Testis (tissue), 3 donors: ENCODE results near the gene ECM1. TPM values are rescaled to one million over a fixed set of nuclear protein-coding genes. Genes with fewer than 3 reads are reported as not detected.

Experiments used
- DNase-seq: peaks from one replicate; pipeline ENCODE4 v3.0.0-alpha.2; 2019
- H3K27ac ChIP-seq, 2 donors: fragments of 200-600 bp; sonication (generic); one replicate each; pipeline ENCODE4 v1.5.1; 2019
- H3K27me3 ChIP-seq: fragments of 200-600 bp; sonication (generic); one replicate; pipeline ENCODE4 v1.5.1; 2019
- H3K36me3 ChIP-seq: fragments of 200-600 bp; sonication (generic); one replicate; pipeline ENCODE4 v1.5.1; 2017; ENCODE audit warnings: low read depth; ENCODE audit errors: missing control alignments
- H3K4me1 ChIP-seq: fragments of 200-600 bp; sonication (generic); one replicate; pipeline ENCODE4 v1.5.1; 2019
- H3K4me3 ChIP-seq, 2 donors: fragments of 200-600 bp; sonication (generic); one replicate each; pipeline ENCODE4 v1.5.1; 2017 to 2019
- H3K9me3 ChIP-seq: fragments of 200-600 bp; sonication (generic); one replicate; pipeline ENCODE4 v1.5.1; 2017
- POLR2A ChIP-seq: fragments of 450-650 bp; IDR thresholded peaks from one replicate; pipeline ENCODE4 v1.6.1; 2017; ENCODE audit warnings: antibody characterized with exemption, mild to moderate bottlenecking, moderate library complexity
- WGBS, 2 donors: methylation state at CpG; one replicate each; pipeline ENCODE4 v1.1.5; 2018; 5-methylcytosine and 5-hydroxymethylcytosine counted together
- intact Hi-C: fragments of 100-400 bp; cut with DNase I; formaldehyde crosslinking; loops from one replicate; pipeline ENCODE4 v1.15.1; 2023; ENCODE audit warnings: low total_unique reads
- polyA plus RNA-seq: library from polyadenylated mRNA; stranded (reverse); fragments of 350-450 nt; fragmentation: Illumina TruSeq; extraction: RNeasy Lipid Tissue Mini Kit (QIAGEN cat#74804); gene quantifications from one replicate; pipeline ENCODE4 v1.2.3, GENCODE V29; 2014; ENCODE audit warnings: low read depth, low replicate concordance; ENCODE audit not compliant: insufficient read depth
- total RNA-seq, 2 donors: library from RNA; depleted of rRNA; stranded (reverse); fragments of >200 nt; gene quantifications; one replicate each; pipeline ENCODE4 v1.2.3, GENCODE V29; 2016
- TF ChIP-seq, protein P1 (sequence below), 3 experiments: fragments of 450-650 bp in 2 of 3; fragments of 200-600 bp in 1 of 3; sonication (generic) in 1 of 3; IDR thresholded peaks; one replicate each; pipeline ENCODE4 v1.5.1; 2016 to 2019; ENCODE audit warnings: antibody characterized with exemption in 3 of 3, mild to moderate bottlenecking in 2 of 3, moderate library complexity in 1 of 3

ECM1 gene
- total and polyA plus RNA-seq, 3 donors from 2014 or later, result 4.6 to 16.9 (median 5.0) TPM

DNA sequence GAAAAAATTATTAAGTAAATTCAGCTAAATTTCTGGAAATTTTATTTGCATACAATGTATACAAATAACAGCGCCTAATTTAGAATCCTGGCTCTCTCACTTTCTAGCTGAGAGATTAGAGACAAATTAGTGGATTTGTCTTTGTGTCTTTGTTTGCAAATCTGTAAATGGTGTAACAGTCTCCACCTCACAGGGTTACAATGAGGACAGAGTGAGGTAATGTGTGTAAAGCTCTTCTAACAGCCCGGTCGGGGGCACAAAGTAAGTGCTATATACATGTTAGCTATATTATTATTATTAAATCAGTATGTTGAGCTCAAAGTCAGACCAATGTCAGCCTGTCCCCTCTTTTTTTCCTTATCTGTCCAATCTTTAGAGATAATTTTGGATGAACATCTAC, 36.3 kb downstream of the ECM1 start:
- H3K27ac ChIP-seq, result no peak overlapping the region
- TF ChIP-seq, protein P1, sequence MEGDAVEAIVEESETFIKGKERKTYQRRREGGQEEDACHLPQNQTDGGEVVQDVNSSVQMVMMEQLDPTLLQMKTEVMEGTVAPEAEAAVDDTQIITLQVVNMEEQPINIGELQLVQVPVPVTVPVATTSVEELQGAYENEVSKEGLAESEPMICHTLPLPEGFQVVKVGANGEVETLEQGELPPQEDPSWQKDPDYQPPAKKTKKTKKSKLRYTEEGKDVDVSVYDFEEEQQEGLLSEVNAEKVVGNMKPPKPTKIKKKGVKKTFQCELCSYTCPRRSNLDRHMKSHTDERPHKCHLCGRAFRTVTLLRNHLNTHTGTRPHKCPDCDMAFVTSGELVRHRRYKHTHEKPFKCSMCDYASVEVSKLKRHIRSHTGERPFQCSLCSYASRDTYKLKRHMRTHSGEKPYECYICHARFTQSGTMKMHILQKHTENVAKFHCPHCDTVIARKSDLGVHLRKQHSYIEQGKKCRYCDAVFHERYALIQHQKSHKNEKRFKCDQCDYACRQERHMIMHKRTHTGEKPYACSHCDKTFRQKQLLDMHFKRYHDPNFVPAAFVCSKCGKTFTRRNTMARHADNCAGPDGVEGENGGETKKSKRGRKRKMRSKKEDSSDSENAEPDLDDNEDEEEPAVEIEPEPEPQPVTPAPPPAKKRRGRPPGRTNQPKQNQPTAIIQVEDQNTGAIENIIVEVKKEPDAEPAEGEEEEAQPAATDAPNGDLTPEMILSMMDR (IDR thresholded peaks at IDR 0.05), result no peak
- TF ChIP-seq POLR2A, result no peak
- intact Hi-C loops, result no loop called here
- no peak overlapping the region for H3K4me3 ChIP-seq
- H3K36me3 ChIP-seq, result no peaks in the 10 kb centered on the region
- no peak for DNase-seq
- no peaks in the 10 kb centered on the region for H3K9me3 ChIP-seq
- H3K27me3 ChIP-seq, result no peaks in the 10 kb centered on the region
- H3K4me1 ChIP-seq, result no peaks in the 10 kb centered on the region
- WGBS, 2 donors, result 67 to 72% methylated on average over 3 of the region's 3 CpGs

- Histone ChIP-seq H3K36me3 (no peaks in the 10 kb centered on the region), H3K9me3 (no peaks in the 10 kb centered on the region), H3K27ac (no peak overlapping the region), H3K4me1 (peaks cover 12% of the 10 kb centered on the region), H3K27me3 (no peaks in the 10 kb centered on the region), H3K4me3 (no peak overlapping the region)
- TF ChIP-seq, protein P1 (IDR thresholded peaks at IDR 0.05), result no peak
- 63 to 73% methylated on average over 6 of the region's 6 CpGs for WGBS, 2 donors
- DNase-seq, result no peak
- intact Hi-C loops, result no loop called here
Measured at GRCh38 chr1:150545486-150546032, 37.6 kb downstream of the ECM1 start.

- intact Hi-C loops, result no loop called here
- no peak for DNase-seq
- H3K9me3 ChIP-seq, result no peaks in the 10 kb centered on the region
- peaks cover 19% of the 10 kb centered on the region for H3K4me1 ChIP-seq
- TF ChIP-seq POLR2A, result no peak
- TF ChIP-seq, protein P1 (IDR thresholded peaks at IDR 0.05), result no peak
- 84 to 89% methylated on average over 12 to 16 of the region's 16 CpGs for WGBS, 2 donors
- H3K36me3 ChIP-seq, result no peaks in the 10 kb centered on the region
- H3K27me3 ChIP-seq, result no peaks in the 10 kb centered on the region
- H3K27ac ChIP-seq, result no peak overlapping the region
- no peak overlapping the region for H3K4me3 ChIP-seq
Measured at GRCh38 chr1:150546294-150546937, 38.5 kb downstream of the ECM1 start.

DNA sequence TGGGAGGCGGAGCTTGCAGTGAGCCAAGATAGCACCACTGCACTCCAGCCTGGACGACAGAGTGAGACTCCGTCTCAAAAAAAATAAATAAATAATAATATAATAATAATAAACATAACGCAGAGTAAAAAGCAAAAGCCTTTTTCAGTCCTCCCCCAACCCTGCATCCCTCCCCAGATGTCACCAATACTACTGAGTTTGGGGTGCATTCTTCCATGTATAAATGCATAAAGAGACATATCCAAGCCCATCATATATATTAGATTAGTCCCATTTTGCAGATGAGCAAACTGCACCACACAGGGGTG, 40.4 kb downstream of the ECM1 start:
- no peaks in the 10 kb centered on the region for H3K36me3 ChIP-seq
- TF ChIP-seq, protein P1 (IDR thresholded peaks at IDR 0.05), result no peak
- TF ChIP-seq POLR2A, result no peak
- H3K9me3 ChIP-seq, result no peaks in the 10 kb centered on the region
- peaks cover 37% of the 10 kb centered on the region for H3K4me1 ChIP-seq
- no peak for DNase-seq
- H3K27me3 ChIP-seq, result no peaks in the 10 kb centered on the region
- peak overlapping the region; percentile 59 to 87 for H3K27ac ChIP-seq
- intact Hi-C loops, result no loop called here
- 48 to 50% methylated on average over 4 of the region's 4 CpGs for WGBS, 2 donors
- peak overlapping the region in 1 of 2 donors; percentile 60 for H3K4me3 ChIP-seq
